ENCODE results near the gene GPX7.

Gene GPX7

DNA sequence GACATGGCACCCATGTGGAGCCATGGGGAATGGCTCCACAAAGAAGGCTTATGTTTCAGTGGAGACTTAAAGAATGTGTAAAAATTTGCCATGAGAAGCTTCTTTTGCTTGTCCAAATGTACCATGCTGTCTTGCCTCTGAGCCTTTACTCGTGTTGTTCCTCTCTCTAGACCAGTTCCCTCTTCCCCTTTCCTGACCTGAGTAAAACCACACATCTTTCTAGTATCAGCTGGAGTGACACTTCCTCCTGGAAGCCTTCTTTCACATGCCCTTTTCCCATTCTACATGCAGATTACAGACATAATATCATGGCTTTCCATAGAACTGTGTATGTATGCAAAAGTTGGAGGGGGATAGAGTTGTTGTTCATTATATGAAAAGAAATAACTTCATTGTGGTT is 13.6 kb upstream of the GPX7 start:
- no peak for DNase-seq

GRCh38 chr1:52590266-52590665 is 11.9 kb upstream of the GPX7 start:
- DNase-seq = no peak

GRCh38 chr1:52592637-52593323 is 9.4 kb upstream of the GPX7 start:
- DNase-seq = no peak

- DNase-seq = no peak
Observed at GRCh38 chr1:52593495-52593894, 8.7 kb upstream of the GPX7 start.

DNA sequence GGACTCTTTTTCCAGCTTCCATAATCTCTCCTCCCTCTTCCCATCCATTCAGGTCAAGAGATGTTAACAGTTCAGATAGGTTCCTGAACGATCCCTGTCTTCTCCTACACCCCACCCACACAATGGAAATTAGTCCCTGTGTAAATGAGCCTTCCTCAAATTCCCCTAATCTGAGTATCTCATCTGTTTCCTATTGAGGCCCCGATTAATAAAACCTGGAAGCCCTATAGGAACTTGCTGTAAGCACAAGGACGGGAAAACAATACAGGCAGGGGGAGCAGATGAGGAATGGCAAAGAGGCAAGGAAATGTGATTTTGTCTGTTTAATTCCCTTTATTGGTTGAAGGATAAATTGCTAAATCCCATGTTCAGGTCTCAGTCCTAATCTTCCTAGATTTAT is 7.1 kb upstream of the GPX7 start:
- no peak for DNase-seq

- DNase-seq = no peak
Observed at GRCh38 chr1:52597912-52598311, 4.3 kb upstream of the GPX7 start.

DNA sequence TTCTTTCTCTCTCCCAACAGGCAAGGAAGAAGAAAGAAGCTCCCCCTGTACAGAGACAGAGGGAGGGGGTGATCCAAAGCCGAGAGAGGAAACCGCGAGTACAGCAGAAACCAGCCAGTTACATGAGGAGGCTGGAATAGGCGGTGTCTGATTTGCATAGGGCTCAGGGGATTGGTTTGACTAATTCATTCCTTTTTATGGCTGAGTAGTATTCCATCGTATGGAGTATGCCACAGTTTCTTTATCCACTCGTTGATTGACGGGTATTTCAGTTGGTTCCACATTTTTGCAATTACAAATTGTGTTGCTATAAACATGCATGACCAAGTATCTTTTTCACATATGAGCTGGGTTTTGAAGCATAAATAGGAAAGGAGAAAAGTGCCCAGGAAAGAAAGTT is 3.4 kb upstream of the GPX7 start:
- no peak for DNase-seq

DNA sequence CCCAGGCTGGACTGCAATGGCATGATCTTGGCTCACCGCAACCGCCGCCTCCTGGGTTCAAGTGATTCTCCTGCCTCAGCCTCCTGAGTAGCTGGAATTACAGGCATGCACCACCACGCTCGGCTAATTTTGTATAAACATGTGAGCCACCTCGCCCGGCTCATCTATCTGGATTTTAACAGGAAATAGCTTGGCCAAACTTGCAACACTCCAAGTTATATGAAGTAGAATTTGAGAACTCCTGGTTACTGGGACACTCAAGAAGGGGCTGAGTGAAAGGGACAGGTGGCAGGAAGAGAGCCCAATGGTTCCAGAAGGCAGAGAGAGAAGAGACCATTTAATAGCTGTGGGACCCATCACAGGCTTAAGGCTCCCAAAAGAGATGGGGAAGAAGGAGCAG is 2.9 kb upstream of the GPX7 start:
- no peak for DNase-seq

GRCh38 chr1:52600533-52601179 is 1.5 kb upstream of the GPX7 start:
- no peak for DNase-seq

DNA sequence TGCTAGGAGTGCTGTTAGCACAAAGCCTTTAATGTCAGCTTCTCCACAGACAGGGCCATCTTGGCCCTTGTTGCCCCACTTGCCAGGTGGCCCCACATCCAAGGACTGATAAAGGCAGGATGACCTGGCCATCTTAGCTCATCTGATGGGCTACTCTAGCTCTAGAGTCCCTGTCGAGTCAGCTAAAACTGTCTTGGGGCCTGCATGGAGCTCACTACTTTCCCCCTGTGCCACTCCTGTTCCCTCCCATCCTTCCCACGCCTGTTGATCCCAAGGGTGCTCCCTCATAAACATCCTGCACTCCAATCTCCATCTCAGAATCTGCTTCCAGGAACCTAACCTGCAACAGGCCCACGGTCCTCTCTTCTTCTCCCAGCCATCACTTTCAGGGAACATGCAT is 652 bp upstream of the GPX7 start:
- no peak for DNase-seq

GRCh38 chr1:52602856-52603600 is 857 bp downstream of the GPX7 start:
- no peak for DNase-seq

DNA sequence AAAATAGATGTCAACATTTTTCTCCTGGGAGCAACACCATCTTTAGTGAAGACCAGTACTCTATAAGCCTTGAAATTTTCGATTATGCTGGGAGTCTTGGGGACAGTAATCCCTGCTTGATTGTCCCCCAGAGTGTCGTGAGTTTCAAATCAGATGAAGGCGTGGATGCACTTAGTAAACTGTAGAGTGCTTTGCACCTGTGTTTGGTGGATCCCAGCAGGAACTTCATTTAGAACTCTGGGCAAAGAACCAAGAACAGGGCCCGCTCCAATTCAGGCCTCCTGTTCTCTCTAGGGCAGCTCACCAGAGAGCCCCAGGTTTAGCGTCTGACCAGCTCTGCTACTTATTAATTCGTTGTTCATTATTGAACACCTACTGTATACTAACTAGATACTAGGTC is 1.5 kb downstream of the GPX7 start:
- DNase-seq = no peak

- no peak for DNase-seq
Observed at GRCh38 chr1:52604063-52604770, 2.0 kb downstream of the GPX7 start.

- no peak for DNase-seq
Observed at GRCh38 chr1:52613636-52614373, 11.6 kb downstream of the GPX7 start.

DNA sequence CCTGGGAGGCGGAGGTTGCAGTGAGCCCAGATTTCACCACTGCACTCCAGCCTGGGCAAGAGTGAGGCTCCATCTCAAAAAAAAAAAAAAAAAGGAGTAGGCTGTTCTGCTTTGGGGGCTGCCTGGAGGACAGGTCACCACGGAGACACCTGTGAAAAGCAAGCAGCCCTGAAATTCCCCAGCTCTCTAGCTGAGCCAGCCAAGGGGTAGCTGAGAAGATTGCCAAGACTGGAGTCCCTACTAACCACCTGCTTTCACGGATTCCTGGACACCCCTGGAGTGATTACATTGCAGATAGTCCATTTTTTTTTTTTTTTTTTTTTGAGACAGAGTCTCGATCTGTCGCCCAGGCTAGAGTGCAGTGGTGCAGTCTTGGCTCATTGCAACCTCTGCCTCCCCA is 12.5 kb downstream of the GPX7 start:
- no peak for DNase-seq

DNA sequence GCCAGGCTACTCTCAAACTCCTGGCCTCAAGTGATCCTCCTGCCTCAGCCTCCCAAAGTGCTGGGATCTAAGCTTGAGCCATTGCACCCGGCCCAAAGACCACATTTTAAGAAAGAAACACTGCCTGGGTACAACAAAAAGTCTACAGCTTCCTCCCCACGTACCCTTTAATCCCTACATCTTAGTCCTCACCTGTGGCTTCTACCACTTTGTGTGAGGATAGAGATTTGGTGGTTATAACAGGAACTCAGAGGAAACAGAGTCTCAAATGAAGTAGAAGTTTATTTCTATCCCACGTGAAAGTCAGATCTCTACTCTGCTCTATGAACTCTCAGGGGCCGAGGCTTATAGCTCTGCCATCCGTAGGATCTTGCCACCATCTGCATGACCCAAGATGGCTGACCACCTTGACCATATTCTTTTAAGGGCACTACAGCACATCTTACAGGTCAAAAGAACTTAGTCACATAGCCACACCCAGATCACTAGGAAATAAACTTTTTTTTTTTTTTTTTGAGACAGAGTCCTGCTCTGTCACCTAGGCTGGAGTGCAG is 13.4 kb downstream of the GPX7 start:
- no peak for DNase-seq

DNA sequence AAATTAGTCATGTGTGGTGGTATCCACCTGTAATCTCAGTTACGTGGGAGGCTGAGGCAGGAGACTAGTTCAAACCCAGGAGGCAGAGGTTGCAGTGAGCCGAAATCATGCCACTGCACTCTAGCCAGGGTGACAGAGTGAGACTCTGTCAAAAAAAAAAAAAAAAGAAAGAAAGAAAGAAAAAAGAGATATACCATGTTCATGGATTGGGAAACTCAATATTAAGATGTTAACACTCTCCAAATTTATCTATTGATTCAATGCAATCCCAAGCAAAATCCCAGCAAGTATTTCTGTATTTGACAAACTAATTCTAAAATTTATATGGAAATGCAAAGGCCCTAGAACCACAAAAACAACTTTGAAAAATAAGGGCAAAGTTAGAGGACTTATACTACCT is 19.8 kb downstream of the GPX7 start:
- DNase-seq = no peak

GRCh38 chr1:52623812-52624211 is 21.6 kb downstream of the GPX7 start:
- DNase-seq = no peak

DNA sequence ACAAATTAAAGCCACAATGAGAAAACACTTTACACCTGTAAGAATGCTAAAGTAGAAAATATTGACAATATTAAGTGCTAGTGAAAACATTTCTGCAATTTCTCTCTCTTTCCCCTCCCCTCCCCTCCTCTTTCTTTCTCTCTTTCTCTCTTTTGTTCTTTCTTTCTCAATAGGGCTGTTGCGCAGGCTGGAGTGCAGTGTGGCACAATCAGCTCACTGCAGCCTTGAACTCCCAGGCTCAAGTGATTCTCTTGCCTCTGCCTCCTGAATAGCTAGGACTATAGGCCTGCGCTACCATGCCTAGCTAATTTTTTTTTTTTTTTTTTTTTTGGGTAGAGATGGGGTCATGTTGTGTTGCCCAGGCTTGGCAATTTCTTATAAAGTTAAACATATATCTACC is 24.9 kb downstream of the GPX7 start:
- no peak for DNase-seq

DNA sequence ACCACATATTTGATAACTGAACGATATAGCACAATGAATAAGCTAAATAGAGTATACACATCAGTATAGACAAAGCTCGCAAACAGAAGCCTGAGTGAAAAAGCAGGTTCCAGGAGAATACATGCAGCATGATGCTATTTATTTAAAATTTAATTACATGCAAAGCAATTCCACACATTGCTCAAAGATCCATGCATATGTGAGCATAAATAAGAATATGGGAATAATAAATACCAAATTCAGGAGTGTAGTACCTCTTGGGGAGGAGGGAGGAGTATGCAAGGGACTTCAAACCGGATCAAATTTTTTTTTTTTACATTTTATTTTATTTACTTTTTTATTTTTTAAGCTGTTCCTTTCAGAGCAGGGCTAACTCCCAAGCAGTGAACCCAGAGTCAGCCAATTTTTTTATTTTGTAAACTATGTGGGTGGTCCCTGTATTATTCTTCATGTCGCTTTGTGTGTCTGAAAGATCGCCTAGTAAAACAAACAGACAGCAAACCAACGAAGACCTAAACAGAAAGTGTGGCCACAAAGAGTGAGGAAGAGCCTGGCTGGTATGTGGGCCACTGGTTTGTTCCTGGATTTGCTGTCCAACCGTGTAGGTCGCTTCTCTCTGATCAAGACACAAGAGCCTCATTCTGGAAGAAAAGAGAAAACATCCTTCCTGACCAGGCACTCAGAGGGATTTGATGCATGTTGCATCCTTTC is 26.6 kb downstream of the GPX7 start:
- no peak for DNase-seq

GRCh38 chr1:52629325-52629643 is 27.1 kb downstream of the GPX7 start:
- no peak for DNase-seq

DNA sequence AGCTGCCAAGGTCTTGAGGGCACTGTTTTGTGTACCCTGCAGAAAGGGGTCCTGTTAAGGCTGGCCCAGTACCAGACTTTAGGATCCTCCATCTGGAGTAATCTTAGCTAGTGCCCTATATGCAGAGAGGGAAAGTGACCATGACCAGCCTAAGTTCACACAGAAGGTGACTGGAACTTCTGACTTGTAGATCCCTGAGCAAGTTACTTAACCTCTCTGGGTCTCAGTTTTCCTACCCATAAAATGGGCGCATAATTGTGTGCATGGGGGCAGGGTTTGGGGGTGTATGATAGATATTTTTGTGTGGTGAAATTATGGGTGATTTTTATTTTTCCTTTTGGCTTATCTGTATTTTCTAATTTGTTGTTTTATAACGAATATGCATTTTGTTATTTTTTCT is 27.5 kb downstream of the GPX7 start:
- no peak for DNase-seq

All from NCI-H345 (cell line).